WTC11 (cell line): ENCODE results near the gene TMEM62. TPM values are rescaled to one million over a fixed set of nuclear protein-coding genes. Genes with fewer than 3 reads are reported as not detected.
A peak's percentile ranks its signal among the peaks of the same experiment; 100 is the strongest.

Experiments
- CDX4 ChIP-seq: fragments of 250-450 bp; sonication (Bioruptor Pico); IDR thresholded peaks from 2 replicates; pipeline ENCODE4 v1.9.0; 2021; ENCODE audit warnings: moderate library complexity, mild to moderate bottlenecking, inconsistent platforms, borderline replicate concordance
- CREB1 ChIP-seq: sonication (generic); formaldehyde crosslinking; IDR thresholded peaks from 2 replicates; pipeline ENCODE4 v1.8.0; 2023; ENCODE audit warnings: mild to moderate bottlenecking, missing genetic modification reagents
- CREM ChIP-seq: sonication (generic); formaldehyde crosslinking; IDR thresholded peaks from 2 replicates; pipeline ENCODE4 v1.8.1; 2022; ENCODE audit warnings: mild to moderate bottlenecking, missing genetic modification reagents, moderate library complexity
- ELF4 ChIP-seq: sonication (generic); formaldehyde crosslinking; IDR thresholded peaks from 2 replicates; pipeline ENCODE4 v1.8.1; 2022; ENCODE audit warnings: low read depth, mild to moderate bottlenecking, moderate library complexity, missing genetic modification reagents
- ERG ChIP-seq: fragments of 250-450 bp; sonication (Bioruptor Pico); IDR thresholded peaks from 2 replicates; pipeline ENCODE4 v1.8.0; 2021; ENCODE audit warnings: mild to moderate bottlenecking
- ETV6 ChIP-seq: sonication (generic); formaldehyde crosslinking; IDR thresholded peaks from 2 replicates; pipeline ENCODE4 v1.8.1; 2022; ENCODE audit warnings: mild to moderate bottlenecking, missing genetic modification reagents
- GABPB1 ChIP-seq: sonication (generic); formaldehyde crosslinking; IDR thresholded peaks from 2 replicates; pipeline ENCODE4 v1.8.1; 2023; ENCODE audit warnings: mild to moderate bottlenecking, missing genetic modification reagents
- JUN ChIP-seq: sonication (generic); formaldehyde crosslinking; IDR thresholded peaks from 2 replicates; pipeline ENCODE4 v1.8.0; 2023; ENCODE audit warnings: mild to moderate bottlenecking, missing genetic modification reagents
- KAT7 ChIP-seq: sonication (generic); formaldehyde crosslinking; IDR thresholded peaks from 2 replicates; pipeline ENCODE4 v1.8.1; 2023; ENCODE audit warnings: missing genetic modification reagents, mild to moderate bottlenecking, borderline replicate concordance
- MAX ChIP-seq: sonication (generic); formaldehyde crosslinking; IDR thresholded peaks from 2 replicates; pipeline ENCODE4 v1.8.0; 2022; ENCODE audit warnings: mild to moderate bottlenecking, missing genetic modification reagents
- MXD4 ChIP-seq: fragments of 250-450 bp; sonication (Bioruptor Pico); IDR thresholded peaks from 2 replicates; pipeline ENCODE4 v1.8.0; 2021; ENCODE audit warnings: mild to moderate bottlenecking, moderate library complexity, borderline replicate concordance
- MYBL2 ChIP-seq: sonication (generic); formaldehyde crosslinking; IDR thresholded peaks from 2 replicates; pipeline ENCODE4 v1.8.1; 2023; ENCODE audit warnings: mild to moderate bottlenecking, moderate library complexity, missing genetic modification reagents
- NR1H2 ChIP-seq: sonication (generic); formaldehyde crosslinking; IDR thresholded peaks from 2 replicates; pipeline ENCODE4 v1.9.0; 2021; ENCODE audit warnings: mild to moderate bottlenecking, moderate library complexity, missing genetic modification reagents
- OVOL2 ChIP-seq: fragments of 250-450 bp; sonication (Bioruptor Pico); IDR thresholded peaks from 2 replicates; pipeline ENCODE4 v1.9.0; 2021; ENCODE audit warnings: mild to moderate bottlenecking, borderline replicate concordance
- RELA ChIP-seq: sonication (generic); formaldehyde crosslinking; IDR thresholded peaks from 2 replicates; pipeline ENCODE4 v1.8.1; 2022; ENCODE audit warnings: missing genetic modification reagents, mild to moderate bottlenecking, borderline replicate concordance
- SOX15 ChIP-seq: fragments of 250-450 bp; sonication (Bioruptor Pico); IDR thresholded peaks from 2 replicates; pipeline ENCODE4 v1.9.0; 2021; ENCODE audit warnings: mild to moderate bottlenecking
- STAT6 ChIP-seq: sonication (generic); formaldehyde crosslinking; conservative IDR thresholded peaks from 2 replicates; pipeline ENCODE4 v1.8.1; 2023; ENCODE audit warnings: mild to moderate bottlenecking, low read depth, missing genetic modification reagents, moderate library complexity
- TEAD1 ChIP-seq: sonication (generic); formaldehyde crosslinking; IDR thresholded peaks from 2 replicates; pipeline ENCODE4 v1.8.0; 2022; ENCODE audit warnings: mild to moderate bottlenecking, missing genetic modification reagents
- USF1 ChIP-seq: sonication (generic); formaldehyde crosslinking; IDR thresholded peaks from 2 replicates; pipeline ENCODE4 v1.8.0; 2022; ENCODE audit warnings: mild to moderate bottlenecking, missing genetic modification reagents
- ZBTB43 ChIP-seq: sonication (generic); formaldehyde crosslinking; IDR thresholded peaks from 2 replicates; pipeline ENCODE4 v1.8.1; 2023; ENCODE audit warnings: mild to moderate bottlenecking, missing genetic modification reagents
- ZNF121 ChIP-seq: sonication (generic); formaldehyde crosslinking; IDR thresholded peaks from 2 replicates; pipeline ENCODE4 v1.8.0; 2023; ENCODE audit warnings: missing genetic modification reagents
- ZNF138 ChIP-seq: sonication (generic); formaldehyde crosslinking; conservative IDR thresholded peaks from 2 replicates; pipeline ENCODE4 v1.8.1; 2022; ENCODE audit warnings: mild to moderate bottlenecking, moderate library complexity, missing genetic modification reagents
- ZNF219 ChIP-seq: sonication (generic); formaldehyde crosslinking; IDR thresholded peaks from 2 replicates; pipeline ENCODE4 v1.8.0; 2023; ENCODE audit warnings: missing genetic modification reagents, mild to moderate bottlenecking, borderline replicate concordance
- ZNF281 ChIP-seq: sonication (generic); formaldehyde crosslinking; IDR thresholded peaks from 2 replicates; pipeline ENCODE4 v1.8.0; 2023; ENCODE audit warnings: mild to moderate bottlenecking, missing genetic modification reagents
- ZNF532 ChIP-seq: fragments of 250-450 bp; sonication (Bioruptor Pico); IDR thresholded peaks from 2 replicates; pipeline ENCODE4 v1.9.0; 2021; ENCODE audit warnings: mild to moderate bottlenecking, borderline replicate concordance
- total RNA-seq: library from RNA; stranded (reverse); gene quantifications from 3 replicates; pipeline ENCODE4 v1.2.3, GENCODE V29; 2021

The TMEM62 gene
- total RNA-seq, 1 experiment from 2014 or later: 5.6 TPM

GRCh38 chr15:43133430-43134156, at the start of gene TMEM62 (continued):
- TF ChIP-seq KAT7 (CRISPR knock-in tag) (no peak; the same call in 1 of the 2 replicates), USF1 (CRISPR knock-in tag) (no peak), STAT6 (CRISPR knock-in tag) (no peak), NR1H2 (CRISPR knock-in tag) (no peak), ZNF532 (CRISPR knock-in tag) (no peak), TEAD1 (no peak), CREM (CRISPR knock-in tag) (peak; percentile 23; the same call in 1 of the 2 replicates), ZNF138 (CRISPR knock-in tag) (no peak), MYBL2 (CRISPR knock-in tag) (0 out of 2 replicates have a peak, but pooled peaks have one; percentile 6), MXD4 (CRISPR knock-in tag) (no peak), JUN (CRISPR knock-in tag) (peak; percentile 76; the same call in 1 of the 2 replicates), ERG (CRISPR knock-in tag) (no peak), RELA (no peak), SOX15 (CRISPR knock-in tag) (no peak), ZNF219 (CRISPR knock-in tag) (no peak), CREB1 (no peak), ZNF281 (CRISPR knock-in tag) (no peak), ZNF121 (no peak), ELF4 (CRISPR knock-in tag) (no peak), CDX4 (no peak), OVOL2 (CRISPR knock-in tag) (no peak), ETV6 (peak; percentile 74; the same call in 1 of the 2 replicates), ZBTB43 (CRISPR knock-in tag) (0 out of 2 replicates have a peak, but pooled peaks have one; percentile 38), MAX (CRISPR knock-in tag) (peak; percentile 45; the same call in 1 of the 2 replicates), GABPB1 (CRISPR knock-in tag) (0 out of 2 replicates have a peak, but pooled peaks have one; percentile 10)
